ENCODE results near the gene MDK. TPM values are rescaled to one million over a fixed set of nuclear protein-coding genes. Genes with fewer than 3 reads are reported as not detected.

The MDK gene
- total RNA-seq, 1 experiment from 2014 or later, result 286 TPM

DNA sequence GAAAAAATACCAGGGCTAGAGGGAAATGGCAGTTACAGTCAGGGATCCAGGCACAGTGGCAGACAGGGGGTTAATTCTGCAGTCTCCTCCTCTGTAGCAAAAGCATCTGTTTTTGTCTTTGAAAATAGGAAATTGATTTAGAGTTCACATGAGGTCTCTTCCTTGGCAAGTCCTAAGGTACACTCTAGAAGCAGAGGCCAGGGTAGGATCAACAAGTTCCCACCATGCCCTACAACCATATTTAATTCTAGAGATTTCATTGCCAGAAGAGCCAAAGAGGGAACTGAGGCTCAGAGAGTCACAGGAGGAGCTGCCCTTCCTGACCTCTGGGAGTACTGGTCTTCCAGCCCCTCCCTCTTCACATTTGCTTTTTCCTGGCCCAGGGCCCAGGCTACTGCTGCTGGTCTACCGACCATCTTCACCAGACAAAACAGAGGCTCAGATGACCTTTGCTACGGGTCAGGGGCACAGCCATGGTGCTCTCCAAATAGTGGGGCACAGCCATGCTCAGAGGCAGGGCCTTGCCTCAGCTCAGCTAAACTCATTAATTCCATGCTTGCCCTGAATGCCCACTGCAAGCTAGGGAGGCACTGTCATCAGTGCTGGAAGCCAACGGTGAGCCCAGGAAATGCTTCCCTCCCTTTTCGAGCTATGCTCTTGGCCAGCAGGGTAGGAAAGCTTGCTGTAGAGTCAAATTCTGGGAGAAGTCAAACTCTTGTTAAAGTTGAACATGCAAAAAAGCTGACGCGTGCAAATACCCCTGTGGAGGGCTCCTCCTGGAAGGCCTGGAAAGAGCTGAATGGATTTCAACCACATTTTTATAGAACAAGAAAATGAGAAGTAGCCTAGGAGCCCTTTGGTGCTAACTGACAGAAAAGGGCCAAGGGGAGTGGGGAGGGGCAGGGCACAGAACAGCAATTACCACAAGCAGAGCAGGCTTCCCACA is 21.8 kb downstream of the MDK start:
- no peak overlapping the region for H3K9ac ChIP-seq (ENCODE audit: low read length)
- intact Hi-C loops (cut with micrococcal nuclease), result no loop called here
- no peaks in the 10 kb centered on the region; a peak in 1 of 4 replicates for H3K36me3 ChIP-seq (ENCODE audit: control insufficient read depth in 1 of 2, insufficient read depth in 2 of 2, low read length in 2 of 2)
- CTCF ChIA-PET, result interaction anchor here (1.3 kb wide), 1 partner anchor 11 kb away, joined by 3 read pairs; no protein-coding TSS in a partner anchor
- TF ChIP-seq, protein P1, sequence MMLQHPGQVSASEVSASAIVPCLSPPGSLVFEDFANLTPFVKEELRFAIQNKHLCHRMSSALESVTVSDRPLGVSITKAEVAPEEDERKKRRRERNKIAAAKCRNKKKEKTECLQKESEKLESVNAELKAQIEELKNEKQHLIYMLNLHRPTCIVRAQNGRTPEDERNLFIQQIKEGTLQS (IDR thresholded peaks at IDR 0.05), result no peak
- TF ChIP-seq, protein P2, sequence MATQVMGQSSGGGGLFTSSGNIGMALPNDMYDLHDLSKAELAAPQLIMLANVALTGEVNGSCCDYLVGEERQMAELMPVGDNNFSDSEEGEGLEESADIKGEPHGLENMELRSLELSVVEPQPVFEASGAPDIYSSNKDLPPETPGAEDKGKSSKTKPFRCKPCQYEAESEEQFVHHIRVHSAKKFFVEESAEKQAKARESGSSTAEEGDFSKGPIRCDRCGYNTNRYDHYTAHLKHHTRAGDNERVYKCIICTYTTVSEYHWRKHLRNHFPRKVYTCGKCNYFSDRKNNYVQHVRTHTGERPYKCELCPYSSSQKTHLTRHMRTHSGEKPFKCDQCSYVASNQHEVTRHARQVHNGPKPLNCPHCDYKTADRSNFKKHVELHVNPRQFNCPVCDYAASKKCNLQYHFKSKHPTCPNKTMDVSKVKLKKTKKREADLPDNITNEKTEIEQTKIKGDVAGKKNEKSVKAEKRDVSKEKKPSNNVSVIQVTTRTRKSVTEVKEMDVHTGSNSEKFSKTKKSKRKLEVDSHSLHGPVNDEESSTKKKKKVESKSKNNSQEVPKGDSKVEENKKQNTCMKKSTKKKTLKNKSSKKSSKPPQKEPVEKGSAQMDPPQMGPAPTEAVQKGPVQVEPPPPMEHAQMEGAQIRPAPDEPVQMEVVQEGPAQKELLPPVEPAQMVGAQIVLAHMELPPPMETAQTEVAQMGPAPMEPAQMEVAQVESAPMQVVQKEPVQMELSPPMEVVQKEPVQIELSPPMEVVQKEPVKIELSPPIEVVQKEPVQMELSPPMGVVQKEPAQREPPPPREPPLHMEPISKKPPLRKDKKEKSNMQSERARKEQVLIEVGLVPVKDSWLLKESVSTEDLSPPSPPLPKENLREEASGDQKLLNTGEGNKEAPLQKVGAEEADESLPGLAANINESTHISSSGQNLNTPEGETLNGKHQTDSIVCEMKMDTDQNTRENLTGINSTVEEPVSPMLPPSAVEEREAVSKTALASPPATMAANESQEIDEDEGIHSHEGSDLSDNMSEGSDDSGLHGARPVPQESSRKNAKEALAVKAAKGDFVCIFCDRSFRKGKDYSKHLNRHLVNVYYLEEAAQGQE (IDR thresholded peaks at IDR 0.05; ENCODE audit: low read depth), result no peak
- TF ChIP-seq, protein P3, sequence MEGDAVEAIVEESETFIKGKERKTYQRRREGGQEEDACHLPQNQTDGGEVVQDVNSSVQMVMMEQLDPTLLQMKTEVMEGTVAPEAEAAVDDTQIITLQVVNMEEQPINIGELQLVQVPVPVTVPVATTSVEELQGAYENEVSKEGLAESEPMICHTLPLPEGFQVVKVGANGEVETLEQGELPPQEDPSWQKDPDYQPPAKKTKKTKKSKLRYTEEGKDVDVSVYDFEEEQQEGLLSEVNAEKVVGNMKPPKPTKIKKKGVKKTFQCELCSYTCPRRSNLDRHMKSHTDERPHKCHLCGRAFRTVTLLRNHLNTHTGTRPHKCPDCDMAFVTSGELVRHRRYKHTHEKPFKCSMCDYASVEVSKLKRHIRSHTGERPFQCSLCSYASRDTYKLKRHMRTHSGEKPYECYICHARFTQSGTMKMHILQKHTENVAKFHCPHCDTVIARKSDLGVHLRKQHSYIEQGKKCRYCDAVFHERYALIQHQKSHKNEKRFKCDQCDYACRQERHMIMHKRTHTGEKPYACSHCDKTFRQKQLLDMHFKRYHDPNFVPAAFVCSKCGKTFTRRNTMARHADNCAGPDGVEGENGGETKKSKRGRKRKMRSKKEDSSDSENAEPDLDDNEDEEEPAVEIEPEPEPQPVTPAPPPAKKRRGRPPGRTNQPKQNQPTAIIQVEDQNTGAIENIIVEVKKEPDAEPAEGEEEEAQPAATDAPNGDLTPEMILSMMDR (IDR thresholded peaks at IDR 0.05 in 2 of 3, conservative IDR thresholded peaks at IDR 0.05 in 1 of 3; ENCODE audit: borderline replicate concordance in 1 of 3, insufficient read depth in 1 of 3, low read depth in 2 of 3, low read length in 2 of 3), result no peak
- TF ChIP-seq JUND (IDR thresholded peaks at IDR 0.05), result no peak
- TF ChIP-seq SP1 (IDR thresholded peaks at IDR 0.05; ENCODE audit: low read depth), result no peak
- no peak overlapping the region for H2AFZ ChIP-seq (ENCODE audit: low read depth, low read length, poor library complexity, severe bottlenecking)
- BruUV-seq (replicated peaks), result no TSS peak
- no peak overlapping the region for H3K4me2 ChIP-seq (ENCODE audit: low read length)
- no peak overlapping the region for H3K27ac ChIP-seq (ENCODE audit: low read depth, low read length)
- H3K9me2 ChIP-seq (ENCODE audit: insufficient read depth), result no peaks in the 10 kb centered on the region
- ATAC-seq, result no peak
- H3K79me2 ChIP-seq (ENCODE audit: insufficient read depth, low read length), result no peaks in the 10 kb centered on the region
- DNase-seq (ENCODE audit: low read depth, low spot score), result no peak
- no peaks in the 10 kb centered on the region for H3K4me1 ChIP-seq (ENCODE audit: control insufficient read depth in 1 of 2, insufficient read depth in 2 of 2, low read length in 2 of 2)
- POLR2A ChIA-PET, result no interaction called here
- no peaks in the 10 kb centered on the region for H4K20me1 ChIP-seq (ENCODE audit: insufficient read depth)
- H3K27me3 ChIP-seq (ENCODE audit: insufficient read depth, low read length), result no peaks in the 10 kb centered on the region
- H3K9me3 ChIP-seq (ENCODE audit: control insufficient read depth in 1 of 2, insufficient read depth in 1 of 2, low read depth in 1 of 2, low read length in 2 of 2), result no peaks in the 10 kb centered on the region
- no peak overlapping the region for H3K4me3 ChIP-seq (replicated peaks in 1 of 2; ENCODE audit: low read depth in 1 of 2, low read length in 2 of 2)
- RAD21 ChIA-PET (ENCODE audit: low non-redundant PET in 1 of 2, low total read pairs in 2 of 2, uncharacterized antibody in 2 of 2, unreplicated experiment in 2 of 2), result no interaction called here
